Endothelial cell (in vitro differentiated cells): Measurements from ENCODE around the gene IL13. TPM values are rescaled to one million over a fixed set of nuclear protein-coding genes. Genes with fewer than 3 reads are reported as not detected.

Experiments
- DNase-seq: peaks from one replicate; pipeline ENCODE4 v3.0.0; 2021; ENCODE audit warnings: low spot score
- H3K27ac Mint-ChIP-seq: one replicate; pipeline ENCODE4 v1.8.0; 2021; ENCODE audit warnings: mixed read lengths, inconsistent platforms; ENCODE audit not compliant: unreplicated experiment
- H3K27me3 Mint-ChIP-seq: one replicate; pipeline ENCODE4 v1.8.0; 2021; ENCODE audit warnings: mild to moderate bottlenecking, moderate library complexity, mixed read lengths, inconsistent platforms; ENCODE audit not compliant: unreplicated experiment
- H3K36me3 Mint-ChIP-seq: one replicate; pipeline ENCODE4 v1.8.0; 2021; ENCODE audit warnings: mild to moderate bottlenecking, low read depth, mixed read lengths, inconsistent platforms; ENCODE audit not compliant: unreplicated experiment
- H3K4me1 Mint-ChIP-seq: one replicate; pipeline ENCODE4 v1.8.0; 2021; ENCODE audit warnings: mild to moderate bottlenecking, mixed read lengths, inconsistent platforms; ENCODE audit not compliant: unreplicated experiment
- H3K4me3 Mint-ChIP-seq: one replicate; pipeline ENCODE4 v1.8.0; 2021; ENCODE audit warnings: mild to moderate bottlenecking, mixed read lengths, inconsistent platforms; ENCODE audit not compliant: unreplicated experiment
- H3K9me3 Mint-ChIP-seq: one replicate; pipeline ENCODE4 v1.8.0; 2021; ENCODE audit warnings: mixed read lengths, inconsistent platforms; ENCODE audit not compliant: unreplicated experiment
- CTCF ChIP-seq: fragments of 200-600 bp; sonication (generic); IDR thresholded peaks from one replicate; pipeline ENCODE4 v1.5.0; 2021; ENCODE audit warnings: antibody characterized with exemption; ENCODE audit not compliant: unreplicated experiment
- total RNA-seq: library from RNA; stranded (reverse); fragmentation: NEBNext Ultra II Directional; extraction: Animal tissue kit (Norgen Biotek cat#: 25700); gene quantifications from one replicate; pipeline ENCODE4 v1.2.1, GENCODE V29; 2021; ENCODE audit not compliant: unreplicated experiment

The IL13 gene
- total RNA-seq, 1 donor from 2014 or later = not detected

GRCh38 chr5:132635873-132636272, 22.1 kb upstream of the IL13 start:
- TF ChIP-seq CTCF = no peak
- Mint-ChIP-seq H3K36me3 (peaks cover 4% of the 10 kb centered on the region), H3K27ac (no peak overlapping the region), H3K4me3 (no peak overlapping the region), H3K4me1 (peaks cover 16% of the 10 kb centered on the region), H3K27me3 (peaks cover 4% of the 10 kb centered on the region), H3K9me3 (no peaks in the 10 kb centered on the region)
- no peak for DNase-seq

- Mint-ChIP-seq H3K4me1 (peaks cover 16% of the 10 kb centered on the region), H3K4me3 (no peak overlapping the region), H3K36me3 (peaks cover 4% of the 10 kb centered on the region), H3K27me3 (no peaks in the 10 kb centered on the region), H3K27ac (no peak overlapping the region), H3K9me3 (no peaks in the 10 kb centered on the region)
- no peak for TF ChIP-seq CTCF
- DNase-seq = no peak
Observed at GRCh38 chr5:132637241-132637640, 20.7 kb upstream of the IL13 start.

- no peak for TF ChIP-seq CTCF
- Mint-ChIP-seq H3K27ac (peak overlapping the region; percentile 72), H3K36me3 (peaks cover 10% of the 10 kb centered on the region), H3K27me3 (no peaks in the 10 kb centered on the region), H3K9me3 (no peaks in the 10 kb centered on the region), H3K4me3 (no peak overlapping the region), H3K4me1 (peaks cover 16% of the 10 kb centered on the region)
- no peak for DNase-seq
Observed at GRCh38 chr5:132639706-132640130, 18.3 kb upstream of the IL13 start.

- Mint-ChIP-seq H3K27me3 (peaks cover 1% of the 10 kb centered on the region), H3K4me3 (no peak overlapping the region), H3K27ac (no peak overlapping the region), H3K9me3 (no peaks in the 10 kb centered on the region), H3K36me3 (peaks cover 10% of the 10 kb centered on the region), H3K4me1 (peaks cover 20% of the 10 kb centered on the region)
- TF ChIP-seq CTCF = no peak
- no peak for DNase-seq
Observed at GRCh38 chr5:132640613-132641012, 17.4 kb upstream of the IL13 start.

GRCh38 chr5:132641241-132641723, 16.7 kb upstream of the IL13 start:
- Mint-ChIP-seq H3K4me1 (peaks cover 20% of the 10 kb centered on the region), H3K4me3 (no peak overlapping the region), H3K27ac (no peak overlapping the region), H3K9me3 (no peaks in the 10 kb centered on the region), H3K27me3 (peaks cover 1% of the 10 kb centered on the region), H3K36me3 (peaks cover 10% of the 10 kb centered on the region)
- TF ChIP-seq CTCF = no peak
- DNase-seq = no peak
